GM12878 (cell line): ENCODE results near the gene IGFLR1. TPM values are rescaled to one million over a fixed set of nuclear protein-coding genes. Genes with fewer than 3 reads are reported as not detected.

Experiments
- ATAC-seq: fragments of 200-7000 bp; cut with Tn5 transposase; 3 replicates; pipeline ENCODE4 v1.9.1; 2020; ENCODE audit warnings: mild to moderate bottlenecking, moderate library complexity
- BruUV-seq: library from RNA; stranded (reverse); fragments of 400-500 nt; replicated peaks from 2 replicates; lab custom pipeline; 2021; lab: Mats Ljungman, UMichigan
- CTCF ChIA-PET: fragments of 300-600 bp; sonication (Branson Sonifier 250); formaldehyde crosslinking; extraction: SDS; loops from one replicate; lab custom pipeline; 2021; ENCODE audit warnings: inconsistent platforms; lab: Yijun Ruan, JAX
- POLR2A ChIA-PET: fragments of 350-600 bp; formaldehyde crosslinking; extraction: SDS; loops from one replicate; lab custom pipeline; 2021; ENCODE audit warnings: inconsistent platforms; lab: Charles Lee
- RAD21 ChIA-PET: fragments of 300-600 bp; sonication (Branson Sonifier 250); formaldehyde crosslinking; loops from one replicate; lab custom pipeline; 2023; ENCODE audit warnings: antibody characterized with exemption; ENCODE audit not compliant: unreplicated experiment; lab: Charles Lee
- SMC1A ChIA-PET: fragments of 300-600 bp; sonication (Branson Sonifier 250); formaldehyde crosslinking; loops from one replicate; lab custom pipeline; 2023; ENCODE audit not compliant: unreplicated experiment, uncharacterized antibody; lab: Charles Lee
- DNase-seq: peaks from one replicate; pipeline ENCODE4 v3.0.0-alpha.2; 2011; ENCODE audit warnings: low read depth, low spot score
- FAIRE-seq: peaks from 3 replicates; lab custom pipeline; 2011; peaks lifted over from hg19 to GRCh38; lab: Jason Lieb, UNC
- H2AFZ ChIP-seq: 2 replicates; pipeline ENCODE4 v1.6.0; 2011; ENCODE audit warnings: low read depth, low read length, control low read depth; ENCODE audit not compliant: control insufficient read depth
- H3K27ac ChIP-seq: 2 replicates; pipeline ENCODE4 v1.5.1; 2011; ENCODE audit warnings: control low read depth; ENCODE audit not compliant: control insufficient read depth, insufficient read depth
- H3K27me3 ChIP-seq, 2 experiments: replicated peaks in 1 of 2; 2 replicates each; pipeline versions ENCODE4 v1.6.0 to v1.6.1; 2011; ENCODE audit warnings: low read length in 1 of 2; ENCODE audit not compliant: control insufficient read depth in 2 of 2, insufficient read depth in 2 of 2
- H3K36me3 ChIP-seq, 2 experiments: 2 replicates each; pipeline ENCODE4 v1.5.1; 2011; ENCODE audit warnings: low read length in 1 of 2; ENCODE audit not compliant: control insufficient read depth in 2 of 2, insufficient read depth in 2 of 2
- H3K4me1 ChIP-seq: 2 replicates; pipeline ENCODE4 v1.6.1; 2011; ENCODE audit warnings: mild to moderate bottlenecking, low read length, moderate library complexity, mixed read lengths; ENCODE audit not compliant: control insufficient read depth, insufficient read depth
- H3K4me2 ChIP-seq: 2 replicates; pipeline ENCODE4 v1.6.0; 2011; ENCODE audit warnings: control low read depth; ENCODE audit not compliant: control insufficient read depth, insufficient read depth
- H3K4me3 ChIP-seq: fragments of 200-600 bp; sonication (generic); 2 replicates; pipeline ENCODE4 v1.5.1; 2016
- H3K79me2 ChIP-seq: 2 replicates; pipeline ENCODE4 v1.6.0; 2011; ENCODE audit warnings: low read length; ENCODE audit not compliant: control insufficient read depth, insufficient read depth
- H3K9ac ChIP-seq: 2 replicates; pipeline ENCODE4 v1.8.0; 2011; ENCODE audit warnings: low read length, control low read depth, mixed read lengths; ENCODE audit not compliant: control insufficient read depth, insufficient read depth
- H3K9me3 ChIP-seq: replicated peaks from 3 replicates; pipeline ENCODE4 v1.5.1; 2011; ENCODE audit warnings: mild to moderate bottlenecking, low read length; ENCODE audit not compliant: control insufficient read depth, insufficient read depth
- H4K20me1 ChIP-seq: 2 replicates; pipeline ENCODE4 v1.6.0; 2011; ENCODE audit not compliant: control insufficient read depth, insufficient read depth
- ELK1 ChIP-seq: IDR thresholded peaks from 2 replicates; pipeline ENCODE4 v1.6.1; 2012; ENCODE audit warnings: low read depth, low read length, improper control_type of control experiment
- MAX ChIP-seq: IDR thresholded peaks from 2 replicates; pipeline ENCODE4 v1.6.1; 2012; ENCODE audit warnings: low read depth, low read length, improper control_type of control experiment
- RCOR1 ChIP-seq: conservative IDR thresholded peaks from 2 replicates; pipeline ENCODE4 v1.6.1; 2012; ENCODE audit warnings: low read depth, low read length, improper control_type of control experiment
- RFX5 ChIP-seq: IDR thresholded peaks from 2 replicates; pipeline ENCODE4 v1.6.1; 2011; ENCODE audit warnings: low read depth, low read length, improper control_type of control experiment
- WRNIP1 ChIP-seq: IDR thresholded peaks from 2 replicates; pipeline ENCODE4 v1.6.1; 2011; ENCODE audit warnings: low read depth, low read length, improper control_type of control experiment, borderline replicate concordance
- ZNF207 ChIP-seq: fragments of 450-650 bp; IDR thresholded peaks from 2 replicates; pipeline ENCODE4 v1.6.1; 2014; ENCODE audit warnings: antibody characterized with exemption, mild to moderate bottlenecking, borderline replicate concordance
- WGBS: methylation state at CpG from one replicate; pipeline ENCODE4 v1.1.6; 2016; ENCODE audit warnings: low lambda C conversion rate; ENCODE audit not compliant: insufficient replicate concordance, insufficient coverage; ENCODE audit errors: missing lambda C conversion rate; 5-methylcytosine and 5-hydroxymethylcytosine counted together
- in situ Hi-C: fragments of 300-500 bp; cut with MboI; formaldehyde crosslinking; loops from 9 replicates; pipeline ENCODE4 v1.14.3; 2018; ENCODE audit warnings: mixed read lengths
- intact Hi-C: fragments of 100-400 bp; cut with micrococcal nuclease; formaldehyde crosslinking; loops from one replicate; pipeline ENCODE4 v1.14.2; 2022; ENCODE audit not compliant: unreplicated experiment
- polyA plus RNA-seq, 11 experiments: library from polyadenylated mRNA; depleted of rRNA in 4 of 11; unstranded in 6 of 11; stranded (reverse) in 5 of 11; fragments of >200 nt; fragmentation: Nextera tagmentation in 4 of 11; fragmentation: Illumina TruSeq in 1 of 11; extraction: Ambion mirVana in 4 of 11; extraction: Trizol in 1 of 11; gene quantifications; 1 replicate in 1 of 11; 2 replicates in 10 of 11; pipeline versions ENCODE4 v1.2.1 to v1.2.3, GENCODE V29; 2011 to 2016; ENCODE audit warnings: inconsistent platforms in 2 of 11, missing spikeins in 2 of 11, low read depth in 1 of 11
- total RNA-seq, 4 experiments: library from RNA; depleted of rRNA in 3 of 4; stranded (reverse); fragments of >200 nt in 3 of 4; fragmentation: Illumina TruSeq in 1 of 4; extraction: Trizol in 1 of 4; gene quantifications; 2 replicates each; pipeline versions ENCODE4 v1.2.1 to v1.2.3, GENCODE V29; 2013 to 2021

Gene IGFLR1
- total and polyA plus RNA-seq, 10 of the 15 experiments (the other 5 are each of a cell fraction or from before 2014, with no cell fraction given), result 2.5 to 39.9 (median 24.8) TPM

- TF ChIP-seq ELK1 (no peak), WRNIP1 (no peak)
Measured at GRCh38 chr19:35782589-35782988, 40.3 kb upstream of the IGFLR1 start (continued).

- H3K9ac ChIP-seq, result no peak overlapping the region
- intact Hi-C loops (no loop called here), in situ Hi-C loops (no loop called here)
- no peaks in the 10 kb centered on the region; a peak in 1 of 4 replicates for H3K36me3 ChIP-seq
- TF ChIP-seq ZNF207 (no peak), MAX (no peak), RFX5 (no peak), RCOR1 (no peak)
- ChIA-PET CTCF (no interaction called here), POLR2A (no interaction called here), SMC1A (no interaction called here), RAD21 (no interaction called here)
- H3K27me3 ChIP-seq, result no peaks in the 10 kb centered on the region
- H3K4me2 ChIP-seq, result no peak overlapping the region
- no TSS peak for BruUV-seq
- H4K20me1 ChIP-seq, result no peaks in the 10 kb centered on the region
- no peaks in the 10 kb centered on the region for H3K4me1 ChIP-seq
- H3K9me3 ChIP-seq, result no peaks in the 10 kb centered on the region
- no peak overlapping the region for H3K4me3 ChIP-seq
- FAIRE-seq, result no peak
- WGBS, result 91% methylated on average over 9 of the region's 9 CpGs
- DNase-seq, result no peak
- no peaks in the 10 kb centered on the region for H3K79me2 ChIP-seq
- H3K27ac ChIP-seq, result no peak overlapping the region
- no peak overlapping the region for H2AFZ ChIP-seq
- no peak for ATAC-seq
Measured at GRCh38 chr19:35781650-35782049, 39.4 kb upstream of the IGFLR1 start.
